Common myeloid progenitor, CD34-positive (primary cell): ENCODE measurements around the gene SMG5.
A peak's percentile ranks its signal among the peaks of the same experiment; 100 is the strongest.

Experiments used
- CTCF ChIA-PET: fragments of 350-600 bp; sonication (Branson Sonifier 250); formaldehyde crosslinking; loops from one replicate; lab custom pipeline; 2021; ENCODE audit warnings: antibody characterized with exemption; lab: Charles Lee
- POLR2A ChIA-PET: fragments of 350-600 bp; sonication (Branson Sonifier 250); formaldehyde crosslinking; loops from one replicate; lab custom pipeline; 2021; ENCODE audit warnings: antibody characterized with exemption; lab: Charles Lee
- DNase-seq, 3 donors: peaks; one replicate each; pipeline versions ENCODE4 v3.0.0 to v3.0.0-alpha.2; 2013
- H3K27ac ChIP-seq, 2 experiments: 1 replicate in 1 of 2; 2 replicates in 1 of 2; pipeline ENCODE4 v1.7.0; 2013; ENCODE audit warnings: inconsistent platforms in 2 of 2, low read length in 2 of 2, mild to moderate bottlenecking in 2 of 2, low read depth in 1 of 2, moderate library complexity in 1 of 2; ENCODE audit not compliant: severe bottlenecking in 2 of 2, insufficient read depth in 1 of 2, poor library complexity in 1 of 2
- H3K27me3 ChIP-seq, 5 experiments: replicated peaks in 2 of 5; 1 replicate in 3 of 5; 2 replicates in 2 of 5; pipeline versions ENCODE4 v1.6.1 to v1.7.0; 2013; ENCODE audit warnings: low read length in 4 of 5, mild to moderate bottlenecking in 2 of 5, moderate library complexity in 2 of 5, inconsistent platforms in 1 of 5; ENCODE audit not compliant: insufficient read depth in 5 of 5, control insufficient read depth in 4 of 5
- H3K36me3 ChIP-seq, 4 experiments: 1 replicate in 2 of 4; 2 replicates in 2 of 4; pipeline versions ENCODE4 v1.6.1 to v1.7.0; 2013; ENCODE audit warnings: low read length in 3 of 4, control low read depth in 1 of 4, mild to moderate bottlenecking in 1 of 4; ENCODE audit not compliant: control insufficient read depth in 4 of 4, insufficient read depth in 4 of 4
- H3K4me1 ChIP-seq, 4 experiments: 1 replicate in 3 of 4; 2 replicates in 1 of 4; pipeline versions ENCODE4 v1.6.1 to v1.7.1; 2013; ENCODE audit warnings: low read length in 3 of 4, mild to moderate bottlenecking in 3 of 4, control low read depth in 1 of 4, inconsistent platforms in 1 of 4, moderate library complexity in 1 of 4; ENCODE audit not compliant: control insufficient read depth in 4 of 4, insufficient read depth in 4 of 4; ENCODE audit errors: control extremely low read depth in 1 of 4
- H3K4me3 ChIP-seq, 7 experiments: 1 replicate in 4 of 7; 2 replicates in 3 of 7; pipeline versions ENCODE4 v1.5.1 to v1.7.0; 2013; ENCODE audit warnings: mild to moderate bottlenecking in 7 of 7, low read length in 6 of 7, moderate library complexity in 6 of 7, inconsistent platforms in 2 of 7, low read depth in 2 of 7, control low read depth in 1 of 7; ENCODE audit not compliant: insufficient read depth in 4 of 7, control insufficient read depth in 1 of 7; ENCODE audit errors: extremely low read depth in 1 of 7
- H3K9me3 ChIP-seq, 5 experiments: 1 replicate in 4 of 5; 2 replicates in 1 of 5; pipeline versions ENCODE4 v1.6.1 to v1.7.1; 2013; ENCODE audit warnings: low read length in 4 of 5, mild to moderate bottlenecking in 2 of 5, inconsistent platforms in 1 of 5, low read depth in 1 of 5, moderate library complexity in 1 of 5; ENCODE audit not compliant: control insufficient read depth in 4 of 5, insufficient read depth in 2 of 5; ENCODE audit errors: control extremely low read depth in 1 of 5
- WGBS: methylation state at CpG from one replicate; pipeline ENCODE4 v1.1.5; 2013; ENCODE audit not compliant: insufficient coverage; 5-methylcytosine and 5-hydroxymethylcytosine counted together

Gene SMG5

GRCh38 chr1:156270314-156270713 lies 12.3 kb downstream of the SMG5 start:
- no peak for DNase-seq
- 100% methylated on average over 1 of the region's 3 CpGs for WGBS
- no peaks in the 10 kb centered on the region for H3K27me3 ChIP-seq
- no peak overlapping the region for H3K4me3 ChIP-seq
- CTCF ChIA-PET: interaction anchor here (2.0 kb wide), 1 partner anchor 10 kb away, joined by 6 read pairs; no protein-coding TSS in a partner anchor
- POLR2A ChIA-PET: no interaction called here
- no peaks in the 10 kb centered on the region for H3K9me3 ChIP-seq
- no peak overlapping the region for H3K27ac ChIP-seq
- H3K4me1 ChIP-seq: no peaks in the 10 kb centered on the region
- H3K36me3 ChIP-seq: peaks cover 44 to 89% (median 71%) of the 10 kb centered on the region in 4 experiments

GRCh38 chr1:156268336-156268735 lies 14.3 kb downstream of the SMG5 start:
- POLR2A ChIA-PET: no interaction called here
- H3K27ac ChIP-seq: no peak overlapping the region
- H3K4me1 ChIP-seq: no peaks in the 10 kb centered on the region
- 93% methylated on average over 3 of the region's 4 CpGs for WGBS
- peaks cover 39 to 86% (median 68%) of the 10 kb centered on the region in 4 experiments for H3K36me3 ChIP-seq
- CTCF ChIA-PET: no interaction called here
- no peak for DNase-seq
- no peaks in the 10 kb centered on the region for H3K9me3 ChIP-seq
- H3K4me3 ChIP-seq: no peak overlapping the region
- no peaks in the 10 kb centered on the region for H3K27me3 ChIP-seq

- H3K4me3 ChIP-seq: no peak overlapping the region
- no peaks in the 10 kb centered on the region for H3K9me3 ChIP-seq
- ChIA-PET POLR2A (no interaction called here), CTCF (no interaction called here)
- H3K4me1 ChIP-seq: no peaks in the 10 kb centered on the region
- DNase-seq: no peak
- 98% methylated on average over 4 of the region's 13 CpGs for WGBS
- peaks cover 34 to 84% (median 69%) of the 10 kb centered on the region in 4 experiments for H3K36me3 ChIP-seq
- H3K27me3 ChIP-seq: no peaks in the 10 kb centered on the region
- no peak overlapping the region for H3K27ac ChIP-seq
These were observed 16.6 kb downstream of the SMG5 start for GRCh38 chr1:156266051-156266450.

- Histone ChIP-seq H3K4me1 (peaks cover under 1 to 21% (median 11%) of the 10 kb centered on the region in 4 experiments), H3K27ac (no peak overlapping the region), H3K27me3 (no peaks in the 10 kb centered on the region), H3K4me3 (no peak overlapping the region), H3K9me3 (no peaks in the 10 kb centered on the region), H3K36me3 (peaks cover 32 to 88% (median 78%) of the 10 kb centered on the region in 4 experiments)
- no peak for DNase-seq
- CTCF ChIA-PET: interaction anchor here (0.6 to 1.5 kb wide), 3 partner anchors 9 to 40 kb away, joined by 3 to 4 read pairs (median 3); no protein-coding TSS in a partner anchor
- POLR2A ChIA-PET: no interaction called here
- 86% methylated on average over 6 of the region's 9 CpGs for WGBS
These were observed 19.4 kb downstream of the SMG5 start for GRCh38 chr1:156263288-156263655.

- Histone ChIP-seq H3K27me3 (no peaks in the 10 kb centered on the region), H3K27ac (no peak overlapping the region), H3K36me3 (peaks cover 26 to 88% (median 74%) of the 10 kb centered on the region in 4 experiments), H3K4me3 (no peak overlapping the region), H3K9me3 (no peaks in the 10 kb centered on the region), H3K4me1 (peaks cover 6 to 27% (median 17%) of the 10 kb centered on the region in 4 experiments)
- DNase-seq: no peak
- ChIA-PET POLR2A (no interaction called here), CTCF (interaction anchor here (0.8 to 1.5 kb wide), 5 partner anchors 10 to 35 kb away, joined by 3 to 9 read pairs (median 4); no protein-coding TSS in a partner anchor)
- 95% methylated on average over 8 of the region's 9 CpGs for WGBS
These were observed 20.0 kb downstream of the SMG5 start for GRCh38 chr1:156262461-156263287.

- H3K27me3 ChIP-seq: no peaks in the 10 kb centered on the region
- H3K36me3 ChIP-seq: peaks cover 15 to 85% (median 64%) of the 10 kb centered on the region in 4 experiments
- H3K4me3 ChIP-seq: no peak overlapping the region
- H3K9me3 ChIP-seq: no peaks in the 10 kb centered on the region
- ChIA-PET POLR2A (interaction anchor here (1.4 kb wide), 1 partner anchor 9 kb away, joined by 4 read pairs; no protein-coding TSS in a partner anchor), CTCF (interaction anchor here (1.1 to 1.9 kb wide), 11 partner anchors 10 to 131 kb away, joined by 3 to 13 read pairs (median 4); no protein-coding TSS in a partner anchor)
- H3K27ac ChIP-seq: no peak overlapping the region
- WGBS: 100% methylated on average over 1 of the region's 2 CpGs
- no peak for DNase-seq
- H3K4me1 ChIP-seq: peaks cover 10 to 44% (median 34%) of the 10 kb centered on the region in 4 experiments
These were observed 21.7 kb downstream of the SMG5 start for GRCh38 chr1:156260896-156261295.

GRCh38 chr1:156259805-156260204 lies 22.8 kb downstream of the SMG5 start:
- peak; percentile 38 to 55 (median 50) for DNase-seq
- peaks cover 15 to 79% (median 56%) of the 10 kb centered on the region in 4 experiments for H3K36me3 ChIP-seq
- ChIA-PET CTCF (interaction anchor here (0.9 to 3.4 kb wide), 16 partner anchors 9 to 130 kb away, joined by 3 to 15 read pairs (median 4); partner anchors contain the start of gene PAQR6), POLR2A (interaction anchor here (0.6 to 1.4 kb wide), 2 partner anchors 8 to 109 kb away, joined by 3 to 4 read pairs; no protein-coding TSS in a partner anchor)
- H3K4me1 ChIP-seq: peaks cover 10 to 48% (median 37%) of the 10 kb centered on the region in 4 experiments
- H3K27me3 ChIP-seq: no peaks in the 10 kb centered on the region
- H3K27ac ChIP-seq: no peak overlapping the region
- WGBS: 87% methylated on average over 3 of the region's 3 CpGs
- H3K4me3 ChIP-seq: no peak overlapping the region
- H3K9me3 ChIP-seq: no peaks in the 10 kb centered on the region
